GM18873 (cell line): ENCODE results near the gene KIF27.
"Not testable (repeated sequence)": the region's sequence is repeated elsewhere in the genome, so short reads cannot be mapped to it uniquely, and the experiment has no call there.

Experiments used
- ATAC-seq: cut with Tn5 transposase; IDR thresholded peaks from one replicate; pipeline ENCODE4 v1.9.1; 2021; ENCODE audit warnings: mild to moderate bottlenecking, moderate library complexity, moderate number of reproducible peaks; ENCODE audit not compliant: unreplicated experiment, low FRiP score

Gene KIF27

DNA sequence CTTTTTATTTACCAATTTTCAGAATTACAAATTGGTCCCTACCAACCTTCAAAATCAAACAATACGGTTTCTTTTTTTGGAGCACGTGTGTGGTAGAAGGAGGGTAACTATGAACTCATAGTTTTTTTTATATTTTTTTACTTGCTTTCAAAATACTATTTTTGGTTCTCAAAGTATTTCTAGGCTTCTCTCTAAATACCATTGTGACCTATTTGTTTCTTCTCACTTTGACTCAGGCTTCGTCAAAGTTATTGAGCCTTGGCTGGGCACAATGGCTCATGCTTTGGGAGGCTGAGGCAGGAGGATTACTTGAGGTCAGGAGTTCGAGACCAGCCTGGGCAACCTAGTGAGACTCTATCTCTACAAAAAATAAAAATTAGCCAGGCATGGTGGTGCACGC, 11.6 kb upstream of the KIF27 start:
- no peak for ATAC-seq

DNA sequence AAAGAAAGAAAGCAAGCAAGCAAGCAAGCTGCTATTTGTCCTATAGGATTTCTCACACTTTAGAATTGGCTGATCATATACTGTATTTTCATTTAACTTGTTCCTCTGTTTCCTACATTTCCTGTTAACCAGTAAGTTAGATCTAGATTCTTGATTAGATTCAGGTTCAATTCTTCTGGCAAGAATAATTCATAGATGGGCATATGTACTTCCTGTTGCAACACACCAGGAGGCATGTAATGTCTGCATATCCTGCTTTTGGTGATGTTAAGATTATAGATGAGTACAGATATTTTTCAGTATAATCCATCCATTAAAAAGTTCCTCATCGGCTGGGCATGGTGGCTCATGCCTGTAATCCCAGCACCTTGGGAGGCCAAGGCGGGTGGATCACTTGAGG, 10.8 kb upstream of the KIF27 start:
- no peak for ATAC-seq

DNA sequence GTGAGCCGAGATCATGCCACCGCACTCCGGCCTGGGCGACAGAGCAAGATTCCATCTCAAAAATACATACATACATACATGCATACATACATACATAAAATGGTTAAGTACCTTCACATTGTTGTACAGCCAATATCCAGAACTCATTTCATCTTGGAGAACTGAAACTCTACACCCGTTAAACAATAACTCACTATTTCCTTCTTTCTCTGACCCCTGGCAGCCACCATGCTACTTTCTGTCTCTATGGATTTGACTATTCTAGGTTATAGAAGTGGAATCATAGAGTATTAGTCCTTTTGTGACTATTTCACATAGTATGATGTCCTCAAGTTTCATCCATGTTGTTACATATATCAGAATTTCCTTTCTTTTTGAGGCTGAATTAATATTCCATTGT, 9.6 kb upstream of the KIF27 start:
- ATAC-seq: no peak

DNA sequence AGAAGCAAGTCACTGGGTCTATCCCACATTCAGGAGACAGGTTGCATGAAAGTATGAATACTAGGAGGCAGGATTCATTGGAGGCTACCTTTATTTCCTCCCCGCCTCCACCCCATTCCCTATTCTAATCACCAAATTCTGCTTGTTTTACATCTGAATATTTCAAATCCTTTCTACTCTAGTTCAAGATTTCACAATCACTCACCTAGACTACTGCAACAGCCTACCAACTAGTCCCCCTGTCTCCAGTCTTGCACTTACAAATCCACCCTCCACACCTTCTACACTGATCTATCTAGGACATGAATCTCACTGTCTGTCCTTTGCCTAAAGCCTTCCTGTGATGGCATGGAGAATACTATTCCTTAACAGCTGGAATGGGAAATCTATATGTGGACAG, 6.4 kb upstream of the KIF27 start:
- ATAC-seq: no peak

DNA sequence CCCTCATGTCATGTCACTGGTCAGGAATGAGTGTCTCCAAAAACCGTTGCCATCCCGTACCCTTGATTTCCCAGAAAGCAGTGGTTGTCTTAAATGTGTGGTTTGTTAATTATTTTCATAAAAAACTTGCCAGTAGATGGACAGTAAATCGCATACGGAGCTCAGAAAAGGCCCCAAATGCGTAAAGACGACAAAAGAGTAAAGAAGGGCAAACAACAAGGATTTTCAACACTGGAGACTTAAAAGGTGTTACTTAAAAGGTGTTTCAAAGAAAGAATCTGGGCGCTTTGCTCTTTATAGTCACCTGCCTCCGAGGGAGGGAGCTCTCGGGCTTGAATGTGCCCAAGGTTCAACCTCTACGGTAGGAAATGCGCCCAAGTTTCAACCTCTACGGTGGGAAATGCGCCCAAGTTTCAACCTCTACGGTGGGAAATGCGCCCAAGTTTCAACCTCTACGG, 734 bp downstream of the KIF27 start:
- peak; percentile 20 for ATAC-seq

DNA sequence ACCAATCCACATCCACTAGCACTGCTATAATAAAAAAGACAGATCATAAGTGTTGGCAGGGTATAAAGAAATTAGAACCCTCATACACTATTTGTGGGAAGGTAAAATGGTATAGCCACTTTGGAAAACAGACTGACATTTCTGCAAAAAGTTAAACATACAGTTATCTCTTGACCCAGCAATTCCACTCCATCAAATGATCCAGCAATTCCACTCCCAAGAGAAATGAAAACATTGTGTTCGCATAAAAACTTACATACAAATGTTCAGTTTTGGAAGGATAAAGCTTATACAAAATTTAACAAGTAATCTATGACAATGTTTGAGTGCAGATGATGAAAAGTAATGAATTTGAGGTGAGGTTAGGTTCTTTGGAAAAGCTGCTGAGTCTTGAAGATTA, 2.1 kb downstream of the KIF27 start:
- no peak for ATAC-seq

DNA sequence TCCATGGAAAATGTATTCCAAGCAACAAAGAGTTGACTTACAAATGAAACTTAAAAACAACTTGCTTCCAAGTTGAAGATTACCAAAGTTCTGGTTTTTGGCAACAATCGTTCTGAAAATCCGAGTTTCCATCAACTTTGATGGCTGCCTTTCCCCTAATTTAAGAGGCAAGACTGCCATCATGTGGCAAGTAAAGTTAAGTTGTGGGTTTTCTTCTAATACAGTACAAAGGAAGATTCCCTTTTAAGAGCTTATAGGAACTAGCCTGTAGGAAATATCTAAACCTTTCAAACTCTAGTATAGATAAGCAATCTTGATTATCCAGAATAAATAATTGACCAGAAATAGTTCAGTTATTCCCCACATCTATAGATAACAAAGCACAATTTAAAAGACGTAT, 9.0 kb downstream of the KIF27 start:
- ATAC-seq: not testable (repeated sequence)

DNA sequence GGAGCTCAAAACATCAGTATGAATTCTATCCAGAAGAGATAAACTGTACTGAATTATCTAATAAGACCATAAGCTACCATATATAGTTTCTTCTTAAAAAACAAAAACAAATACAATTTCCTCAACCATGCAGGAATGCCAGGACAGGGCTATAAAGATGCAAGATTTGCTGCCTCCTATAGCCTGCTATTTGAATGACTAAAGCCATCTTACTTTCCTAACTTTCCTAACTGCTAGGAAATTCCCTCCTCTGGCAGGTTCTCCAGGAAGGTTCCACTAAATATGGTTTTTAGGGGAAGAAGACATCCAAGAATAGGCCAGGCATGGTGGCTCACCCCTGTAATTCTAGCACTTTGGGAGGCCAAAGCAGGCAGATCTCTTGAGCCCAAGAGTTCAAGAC, 15.1 kb downstream of the KIF27 start:
- ATAC-seq: no peak

DNA sequence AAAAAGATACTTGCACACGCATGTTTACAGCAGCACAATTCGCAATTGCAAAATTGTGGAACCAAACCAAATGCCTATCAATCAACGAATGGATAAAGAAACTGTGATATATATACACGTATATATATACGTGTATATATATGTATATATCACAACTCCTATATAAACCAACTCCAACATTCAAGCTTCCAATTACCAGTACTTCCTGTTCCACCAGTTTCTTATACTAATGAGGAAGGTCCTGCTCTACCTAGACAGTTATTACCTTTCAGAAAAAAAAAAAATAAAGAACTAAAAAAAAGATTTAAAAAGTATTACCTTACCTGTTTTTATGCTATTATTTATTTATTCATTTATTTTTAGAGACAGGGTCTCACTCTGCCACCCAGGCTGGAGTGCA, 20.6 kb downstream of the KIF27 start:
- ATAC-seq: not testable (repeated sequence)

DNA sequence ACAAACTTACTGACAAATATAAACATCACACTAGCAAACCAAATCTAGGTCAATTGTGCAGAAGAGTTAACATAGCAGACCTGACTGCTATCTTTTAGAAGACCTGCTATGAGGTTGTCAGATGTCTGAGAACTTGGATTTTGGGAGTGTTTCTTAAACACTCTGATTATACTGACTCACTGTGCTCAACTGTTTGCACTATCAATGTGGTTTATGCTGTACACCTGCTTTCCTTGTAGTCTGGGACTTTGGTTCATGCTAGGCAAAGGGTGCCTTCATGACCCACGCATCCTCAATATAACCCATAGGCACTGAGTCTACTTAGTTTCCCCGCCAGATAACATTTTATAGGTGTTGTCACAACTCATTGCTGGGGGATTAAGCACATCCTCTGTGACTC, 26.9 kb downstream of the KIF27 start:
- ATAC-seq: not testable (repeated sequence)

DNA sequence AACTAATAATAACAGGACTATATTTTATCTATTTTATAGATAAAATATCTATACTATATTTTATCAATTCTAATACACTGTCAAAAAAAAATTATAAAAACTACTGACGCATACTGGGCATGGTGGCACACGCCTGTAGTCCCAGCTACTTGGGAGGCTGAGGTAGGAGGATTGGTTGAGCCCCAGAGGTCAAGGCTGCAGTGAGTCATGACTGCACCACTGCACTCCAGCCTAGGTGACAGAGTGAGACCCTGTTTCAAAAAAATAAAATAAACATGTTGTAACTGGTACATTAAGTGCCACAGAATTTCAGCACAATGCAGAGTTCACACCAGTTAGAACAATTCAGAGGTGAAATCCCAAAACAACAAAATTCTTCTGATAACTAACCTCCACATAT, 34.7 kb downstream of the KIF27 start:
- not testable (repeated sequence) for ATAC-seq

DNA sequence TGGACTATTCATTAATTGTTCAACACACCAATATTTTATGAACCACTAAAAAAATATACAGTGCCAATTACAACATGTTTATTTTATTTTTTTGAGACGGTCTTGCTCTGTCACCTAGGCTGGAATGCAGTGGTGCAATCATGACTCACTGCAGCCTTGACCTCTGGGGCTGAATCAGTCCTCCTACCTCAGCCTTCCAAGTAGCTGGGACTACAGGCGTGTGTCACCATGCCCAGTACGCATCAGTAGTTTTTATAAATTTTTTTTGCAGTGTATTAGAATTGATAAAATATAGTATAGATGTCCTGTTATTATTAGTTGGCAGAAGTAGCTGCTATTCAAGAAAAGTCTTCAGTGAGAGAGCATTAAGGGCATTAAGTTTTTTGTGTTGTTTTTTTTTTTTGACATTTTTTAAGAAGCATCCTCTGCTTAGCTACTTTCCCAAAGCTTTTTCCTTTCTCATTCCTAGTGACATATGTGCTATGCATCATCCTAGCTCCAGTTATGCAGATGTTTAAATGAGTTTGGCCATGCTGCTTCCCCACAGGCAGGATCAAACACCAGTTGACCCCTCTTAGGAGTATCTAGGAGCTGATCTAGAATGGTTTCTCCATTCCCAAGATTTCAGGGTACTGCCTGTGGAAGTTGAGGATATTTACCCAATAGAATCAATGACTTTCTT, 35.5 kb downstream of the KIF27 start:
- not testable (repeated sequence) for ATAC-seq

DNA sequence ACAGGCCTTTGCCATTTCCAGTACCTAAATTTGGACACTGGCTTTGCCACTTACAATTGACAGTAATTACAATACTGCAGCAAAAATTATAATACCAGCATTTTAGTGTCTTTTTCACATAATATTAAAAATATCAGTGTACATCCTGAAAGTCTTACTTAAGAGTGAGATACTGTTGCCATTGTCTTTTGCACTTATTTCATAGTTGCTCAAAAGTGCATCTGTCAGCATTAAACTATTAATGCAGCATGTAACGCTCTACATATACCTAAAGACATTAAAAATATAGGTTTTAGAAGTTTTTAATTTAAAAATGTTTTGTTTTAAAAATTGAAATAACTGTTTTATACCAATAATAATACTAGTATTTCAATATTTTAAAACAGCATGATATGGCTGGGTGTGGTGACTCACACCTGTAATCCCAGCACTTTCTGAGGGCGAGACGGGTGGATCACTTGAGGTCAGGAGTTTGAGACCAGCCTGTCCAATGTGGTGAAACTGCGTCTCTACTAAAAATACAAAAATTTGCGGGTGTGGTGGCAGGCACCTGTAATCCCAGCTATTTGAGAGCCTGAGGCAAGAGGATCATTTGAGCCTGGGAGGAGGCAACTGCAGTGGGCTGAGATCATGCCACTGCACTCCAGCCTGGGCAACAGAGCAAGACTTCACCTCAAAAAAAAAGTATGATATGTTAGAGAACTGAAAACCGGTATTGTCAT, 39.4 kb downstream of the KIF27 start:
- ATAC-seq: not testable (repeated sequence)

DNA sequence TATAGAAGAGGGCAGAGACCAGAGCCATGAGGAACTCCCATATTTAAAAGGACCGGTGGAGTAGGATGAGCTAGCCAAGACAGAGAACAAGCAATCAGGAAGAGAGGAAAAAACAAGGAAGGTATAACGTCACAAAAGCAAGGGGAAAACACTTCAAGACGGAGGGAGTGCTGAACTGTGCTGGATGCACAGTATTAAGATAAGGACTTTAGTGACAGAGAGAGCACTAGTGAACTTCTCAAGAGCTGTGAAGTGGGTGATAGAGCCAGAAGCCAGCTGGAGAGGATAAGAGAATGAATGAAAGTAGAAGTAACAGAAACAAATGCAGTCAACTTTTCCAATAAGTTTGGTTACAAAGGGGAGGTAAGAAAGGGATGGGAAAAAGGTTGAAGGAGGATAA, 45.7 kb downstream of the KIF27 start:
- not testable (repeated sequence) for ATAC-seq

DNA sequence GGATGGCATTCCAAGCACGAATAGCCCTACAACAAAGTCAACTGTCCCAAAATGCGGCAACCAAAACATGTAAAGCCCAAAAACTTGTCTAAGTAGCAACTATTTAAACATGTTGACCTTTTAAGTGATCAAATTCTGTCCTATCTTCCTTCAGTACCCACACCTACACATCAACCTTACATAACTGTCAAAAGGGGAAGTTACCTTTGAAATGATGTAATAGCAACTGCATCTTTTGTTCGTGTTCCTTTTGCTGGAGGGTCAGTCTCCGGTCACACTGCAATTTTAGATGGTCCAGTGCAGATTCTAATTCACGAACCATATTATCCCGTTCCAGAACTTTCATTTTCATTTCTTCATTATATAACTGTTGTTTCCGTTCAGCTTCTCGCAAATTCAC, 71.3 kb downstream of the KIF27 start:
- ATAC-seq: not testable (repeated sequence)

DNA sequence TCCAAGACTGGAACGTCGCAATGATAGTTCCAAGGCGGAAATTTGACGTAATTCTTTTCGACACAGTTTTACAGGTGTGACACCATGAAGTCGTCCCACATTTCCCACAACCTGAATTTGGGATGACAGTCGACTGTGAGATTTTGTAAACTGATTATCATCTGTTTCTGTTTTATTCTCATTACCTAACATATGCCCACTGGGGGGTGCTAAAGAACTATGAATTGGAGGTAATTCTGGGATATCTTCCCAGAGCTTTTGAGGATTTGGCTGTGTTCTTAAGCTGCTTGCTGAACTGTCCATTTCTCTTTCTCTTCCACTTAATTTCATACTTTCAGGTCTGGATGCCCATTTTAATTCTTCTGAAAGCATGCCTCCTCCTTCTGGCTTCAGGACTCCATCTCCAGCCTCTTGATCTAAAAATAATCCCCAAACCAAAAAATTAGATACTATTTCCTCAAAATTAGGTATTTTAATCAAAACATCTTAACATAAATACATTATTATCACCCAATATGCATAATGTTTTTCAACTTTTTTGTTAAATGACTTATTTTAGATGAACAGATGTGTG, 84.1 kb downstream of the KIF27 start:
- ATAC-seq: not testable (repeated sequence)

DNA sequence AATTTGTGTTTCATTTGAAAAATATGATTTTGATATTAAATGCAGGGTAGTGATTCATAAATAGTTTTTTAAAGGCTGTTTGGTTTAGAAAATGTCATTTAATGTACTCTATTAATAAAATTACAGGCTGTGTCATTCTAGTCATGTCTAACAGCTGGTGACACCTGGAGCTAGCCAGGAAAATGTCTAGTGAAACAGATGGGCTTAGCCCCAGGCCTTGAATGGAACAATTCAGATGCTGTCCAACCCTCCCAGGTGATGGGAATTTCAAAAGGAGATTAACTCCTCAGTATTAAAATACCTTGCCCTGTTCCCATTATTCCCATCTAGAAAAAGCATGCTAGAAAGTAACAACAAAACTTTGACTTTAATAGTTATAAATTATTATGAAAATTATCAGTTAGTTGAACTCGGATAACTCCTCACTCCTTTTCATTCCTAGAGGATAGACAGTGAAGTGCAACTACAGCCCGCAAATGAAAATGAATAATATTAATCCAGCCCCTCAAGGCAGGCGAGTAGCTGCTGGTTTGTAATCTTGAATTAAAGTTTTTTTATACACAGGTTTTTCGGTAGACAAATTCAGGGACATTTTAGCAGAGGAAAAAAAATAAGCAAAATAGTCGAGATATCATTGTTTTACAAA, 90.7 kb downstream of the KIF27 start:
- not testable (repeated sequence) for ATAC-seq

DNA sequence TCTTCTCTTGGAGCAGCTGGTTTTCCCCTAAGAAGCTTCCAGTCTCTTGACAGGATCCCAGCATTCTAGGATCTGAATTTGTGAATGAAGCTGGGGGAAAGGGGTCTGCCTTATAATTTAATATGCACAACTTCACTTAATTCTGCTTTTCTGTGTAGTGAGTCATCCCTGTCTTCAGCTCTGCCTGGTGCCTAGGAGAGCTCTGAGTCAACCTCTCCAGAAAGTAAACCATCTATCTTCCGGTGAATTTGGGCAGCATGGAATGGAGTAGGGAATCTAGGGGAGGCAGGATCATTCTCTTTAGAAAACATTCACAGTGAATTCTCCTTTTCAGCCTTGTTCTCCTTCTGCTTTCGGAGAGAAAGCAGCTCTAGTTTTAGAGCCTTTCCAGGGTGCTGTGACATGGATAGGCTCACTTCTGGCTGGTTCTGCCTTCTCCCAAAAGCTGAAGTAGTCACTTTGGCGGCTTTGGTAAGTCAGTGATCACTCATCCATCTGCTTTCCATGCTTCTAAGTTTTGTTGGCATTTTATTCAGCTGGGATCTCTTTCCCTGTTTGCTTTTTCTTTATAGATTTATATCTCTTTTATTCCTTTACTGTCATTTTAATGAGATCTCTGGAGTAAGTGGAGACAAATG, 96.1 kb downstream of the KIF27 start:
- ATAC-seq: not testable (repeated sequence)

DNA sequence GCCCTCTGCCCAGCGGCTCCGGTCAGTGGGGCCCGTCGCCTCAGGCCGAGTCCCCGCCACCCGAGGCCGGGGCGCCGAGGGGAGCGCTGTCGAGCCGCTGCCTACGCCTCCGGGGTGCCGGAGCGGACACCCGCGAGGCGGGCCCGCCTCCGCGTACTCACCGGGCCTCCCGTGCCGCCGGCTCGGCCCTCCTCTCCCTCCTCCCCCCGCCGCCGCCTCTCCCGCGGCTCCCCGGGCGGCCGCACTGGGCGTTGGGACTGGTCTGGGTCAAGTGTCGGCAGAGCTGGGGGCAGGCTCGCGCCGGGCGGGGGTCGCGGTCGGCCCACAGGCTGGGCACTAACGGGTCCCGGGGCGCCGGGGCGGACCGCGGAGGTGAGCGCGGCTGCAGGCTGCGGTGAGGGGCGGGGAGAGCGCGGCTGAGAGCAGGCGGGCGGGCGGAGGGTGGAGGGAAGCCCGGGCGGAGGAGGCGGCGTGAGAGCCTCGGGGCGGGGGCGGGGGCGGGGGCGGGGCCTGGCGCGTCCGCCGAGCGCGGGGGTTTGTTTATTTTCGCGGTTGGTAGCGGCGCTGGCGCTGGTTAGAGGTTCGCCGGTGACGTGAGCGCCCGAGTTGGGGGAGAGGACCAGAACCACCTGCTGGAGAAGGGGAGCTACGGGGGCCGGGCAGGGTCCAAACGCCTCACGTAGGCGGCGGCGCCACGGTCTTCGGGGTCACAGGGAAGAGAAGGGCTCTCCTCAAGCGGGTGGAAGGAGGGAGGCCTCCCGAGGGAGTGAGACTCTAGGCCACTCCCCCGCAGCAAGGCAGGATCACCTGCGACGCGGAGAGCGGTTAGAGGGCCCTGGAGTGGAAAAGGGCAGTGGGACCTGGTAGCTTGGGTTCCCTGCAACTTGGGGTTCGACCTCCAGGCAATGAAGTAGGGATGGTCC, 103.6 kb downstream of the KIF27 start, which contains the start of gene GKAP1:
TSS of gene GKAP1 (minus strand) at position 414 of the 923 bp plus-strand sequence. CDS start 11,252 bp downstream, outside the sequence.
- peak; percentile 69 for ATAC-seq

DNA sequence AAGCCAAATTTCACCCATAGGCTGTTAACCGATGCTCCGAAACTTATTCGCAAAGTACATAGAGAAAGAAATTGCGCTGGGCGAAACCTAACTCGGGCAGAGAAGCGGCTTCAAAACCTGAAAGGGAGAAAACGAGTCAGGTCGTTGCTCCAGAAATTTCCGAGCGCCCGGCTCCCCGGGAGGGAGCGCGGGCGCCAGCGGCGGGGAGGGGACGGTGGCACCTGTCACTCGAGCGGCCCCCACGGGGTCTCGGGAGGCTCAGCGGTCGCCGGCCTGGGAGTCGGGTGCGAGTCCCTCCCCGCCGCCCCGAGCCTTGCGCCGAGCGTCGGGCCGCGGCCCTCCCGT, 104.2 kb downstream of the KIF27 start:
- peak; percentile 2 for ATAC-seq
